K562 (cell line): ENCODE results near the gene WBP2NL. TPM values are rescaled to one million over a fixed set of nuclear protein-coding genes. Genes with fewer than 3 reads are reported as not detected.

Source experiments
- ATAC-seq: fragments of 200-7000 bp; cut with Tn5 transposase; 3 replicates; pipeline ENCODE4 v1.9.1; 2020; ENCODE audit warnings: moderate library complexity
- BruUV-seq: library from RNA; stranded (reverse); fragments of 400-500 nt; replicated peaks from 2 replicates; lab custom pipeline; 2021; lab: Mats Ljungman, UMichigan
- CTCF ChIA-PET: fragments of 300-600 bp; formaldehyde crosslinking; extraction: SDS; loops from one replicate; lab custom pipeline; 2021; ENCODE audit warnings: low intra/inter-chr PET ratio; lab: Yijun Ruan, JAX
- POLR2A ChIA-PET: fragments of 300-600, 350-650 bp; sonication (Branson Sonifier 250); formaldehyde crosslinking; extraction: SDS; loops from one replicate; lab custom pipeline; 2021; ENCODE audit warnings: antibody characterized with exemption, inconsistent platforms; lab: Yijun Ruan, JAX
- DNase-seq, 4 experiments: peaks; one replicate each; pipeline versions ENCODE4 v3.0.0 to v3.0.0-alpha.2; 2011 to 2018; ENCODE audit warnings: low spot score in 3 of 4, mixed read lengths in 3 of 4; ENCODE audit errors: extremely low read depth in 1 of 4
- FAIRE-seq: peaks from 2 replicates; lab custom pipeline; 2011; peaks lifted over from hg19 to GRCh38; lab: Jason Lieb, UNC
- H2AFZ ChIP-seq: 2 replicates; pipeline ENCODE4 v1.6.0; 2011; ENCODE audit warnings: low read depth, low read length, control low read depth, inconsistent platforms
- H3K27ac ChIP-seq: fragments of 200-600 bp; 3 replicates; pipeline ENCODE4 v1.8.0; 2011; ENCODE audit warnings: low read depth, mild to moderate bottlenecking, control low read depth, inconsistent platforms, low read length, moderate library complexity, mixed read lengths; ENCODE audit errors: extremely low read depth
- H3K27me3 ChIP-seq, 2 experiments: fragments of 300-600 bp in 1 of 2; 2 replicates in 1 of 2; 3 replicates in 1 of 2; pipeline versions ENCODE4 v1.6.0 to v1.8.0; 2011; ENCODE audit warnings: inconsistent platforms in 2 of 2, low read length in 2 of 2, mild to moderate bottlenecking in 1 of 2, mixed read lengths in 1 of 2, moderate library complexity in 1 of 2; ENCODE audit not compliant: control insufficient read depth in 2 of 2, insufficient read depth in 2 of 2
- H3K36me3 ChIP-seq: fragments of 300-600 bp; 3 replicates; pipeline ENCODE4 v1.8.0; 2011; ENCODE audit warnings: mild to moderate bottlenecking, low read length, inconsistent platforms; ENCODE audit not compliant: control insufficient read depth, insufficient read depth
- H3K4me1 ChIP-seq, 2 experiments: fragments of 200-600 bp in 1 of 2; replicated peaks in 1 of 2; 2 replicates in 1 of 2; 3 replicates in 1 of 2; pipeline versions ENCODE4 v1.5.1 to v1.8.0; 2011; ENCODE audit warnings: inconsistent platforms in 2 of 2, low read length in 2 of 2, mild to moderate bottlenecking in 1 of 2, mixed read lengths in 1 of 2, moderate library complexity in 1 of 2; ENCODE audit not compliant: control insufficient read depth in 2 of 2, insufficient read depth in 2 of 2
- H3K4me2 ChIP-seq: 2 replicates; pipeline ENCODE4 v1.6.1; 2011; ENCODE audit warnings: low read length, control low read depth, inconsistent platforms, mixed read lengths; ENCODE audit not compliant: insufficient read depth
- H3K4me3 ChIP-seq: fragments of 200-600 bp; sonication (generic), shearing (Covaris generic); 2 replicates; pipeline ENCODE4 v1.5.1; 2016; ENCODE audit warnings: control low read depth, inconsistent platforms
- H3K79me2 ChIP-seq: fragments of 200-600 bp; 3 replicates; pipeline ENCODE4 v1.8.0; 2011; ENCODE audit warnings: low read length, inconsistent platforms; ENCODE audit not compliant: control insufficient read depth, insufficient read depth
- H3K9ac ChIP-seq, 2 experiments: 2 replicates each; pipeline versions ENCODE4 v1.6.0 to v1.6.1; 2011; ENCODE audit warnings: low read depth in 2 of 2, low read length in 2 of 2, control low read depth in 1 of 2, inconsistent platforms in 1 of 2, mild to moderate bottlenecking in 1 of 2, mixed read lengths in 1 of 2; ENCODE audit not compliant: insufficient read depth in 1 of 2
- H3K9me1 ChIP-seq: one replicate; pipeline ENCODE4 v1.6.0; 2011; ENCODE audit warnings: inconsistent platforms, mild to moderate bottlenecking, low read length, moderate library complexity; ENCODE audit not compliant: control insufficient read depth, insufficient read depth
- H3K9me3 ChIP-seq: replicated peaks from 2 replicates; pipeline ENCODE4 v1.5.1; 2011; ENCODE audit warnings: low read depth, low read length, inconsistent platforms; ENCODE audit not compliant: control insufficient read depth, insufficient read depth
- H4K20me1 ChIP-seq: replicated peaks from 2 replicates; pipeline ENCODE4 v1.6.1; 2011; ENCODE audit warnings: low read length, inconsistent platforms, mixed read lengths; ENCODE audit not compliant: control insufficient read depth, insufficient read depth
- CC2D1A ChIP-seq: fragments of 450-650 bp; IDR thresholded peaks from 2 replicates; pipeline ENCODE4 v1.6.1; 2017; ENCODE audit warnings: mild to moderate bottlenecking
- SNRNP70 ChIP-seq: fragments of 200-400 bp; formaldehyde crosslinking; optimal IDR thresholded peaks from 2 replicates; pipeline ENCODE3; 2017; ENCODE audit warnings: low read depth, low read length
- ZFP36 ChIP-seq: fragments of 150-350 bp; IDR thresholded peaks from 2 replicates; pipeline ENCODE4 v1.6.1; 2018; ENCODE audit warnings: low read length, low read depth; ENCODE audit not compliant: partially characterized antibody
- ZNF780A ChIP-seq: fragments of 250-450 bp; sonication (Bioruptor Pico); IDR thresholded peaks from 2 replicates; pipeline ENCODE4 v1.5.0; 2021; ENCODE audit warnings: mild to moderate bottlenecking
- ZNF785 ChIP-seq: fragments of 250-450 bp; sonication (Bioruptor Pico); IDR thresholded peaks from 2 replicates; pipeline ENCODE4 v1.4.0; 2020; ENCODE audit warnings: mild to moderate bottlenecking
- WGBS: fragments of 100-300 bp; shearing (Covaris generic); methylation state at CpG from one replicate; pipeline ENCODE4 v1.1.6; 2016; ENCODE audit warnings: low coverage, mixed read lengths; ENCODE audit not compliant: insufficient coverage; ENCODE audit errors: missing lambda C conversion rate; 5-methylcytosine and 5-hydroxymethylcytosine counted together
- in situ Hi-C: fragments of 300-500 bp; cut with MboI; formaldehyde crosslinking; loops from 4 replicates; pipeline ENCODE4 v1.15.0; 2018; ENCODE audit warnings: inconsistent platforms, mixed read lengths
- intact Hi-C: fragments of 100-400 bp; cut with micrococcal nuclease; formaldehyde crosslinking; loops from 2 replicates; pipeline ENCODE4 v1.14.2; 2022
- polyA plus RNA-seq, 8 experiments: library from polyadenylated mRNA; depleted of rRNA in 4 of 8; stranded (reverse) in 5 of 8; unstranded in 3 of 8; fragments of >200 nt; fragmentation: Nextera tagmentation in 2 of 8; fragmentation: Illumina TruSeq in 1 of 8; extraction: Ambion mirVana in 2 of 8; extraction: Trizol in 1 of 8; gene quantifications; 2 replicates each; pipeline versions ENCODE4 v1.2.1 to v1.2.3, GENCODE V29; 2011 to 2014; ENCODE audit warnings: inconsistent platforms in 1 of 8, missing spikeins in 1 of 8
- total RNA-seq, 7 experiments: library from RNA; depleted of rRNA in 6 of 7; stranded (reverse); fragments of >200 nt in 6 of 7; fragmentation: Illumina TruSeq in 2 of 7; extraction: Trizol in 2 of 7; gene quantifications; 2 replicates each; pipeline versions ENCODE4 v1.2.1 to v1.2.3, GENCODE V29; 2011 to 2021; ENCODE audit warnings: low replicate concordance in 1 of 7

The WBP2NL gene
- total and polyA plus RNA-seq, 9 of the 15 experiments (the other 6 are each of a cell fraction or from before 2014, with no cell fraction given) = not detected

GRCh38 chr22:41970601-41971000, 28.0 kb upstream of the WBP2NL start:
- intact Hi-C loops = no loop called here
- Histone ChIP-seq H3K79me2 (no peaks in the 10 kb centered on the region), H3K27me3 (peaks cover 0 to 29% of the 10 kb centered on the region in 2 experiments; a peak in 4 of 5 replicates), H3K4me3 (no peak overlapping the region), H3K36me3 (no peaks in the 10 kb centered on the region), H2AFZ (no peak overlapping the region), H3K27ac (no peak overlapping the region), H3K9me1 (no peaks in the 10 kb centered on the region), H3K4me1 (peaks cover 4 to 11% of the 10 kb centered on the region in 2 experiments; a peak in 4 of 5 replicates), H3K9me3 (no peaks in the 10 kb centered on the region), H4K20me1 (no peaks in the 10 kb centered on the region), H3K4me2 (no peak overlapping the region), H3K9ac (no peak overlapping the region)
- DNase-seq (no peak), FAIRE-seq (no peak), ATAC-seq (no peak)
- WGBS = 10% methylated on average over 2 of the region's 2 CpGs
- ChIA-PET CTCF (no interaction called here), POLR2A (interaction anchor here (0.6 kb wide), 1 partner anchor 115 kb away, joined by 3 read pairs; no protein-coding TSS in a partner anchor)
- no TSS peak for BruUV-seq
- TF ChIP-seq CC2D1A (no peak), ZNF780A (CRISPR knock-in tag) (no peak), SNRNP70 (no peak)
- in situ Hi-C loops = loop anchor here (25.0 kb wide), 1 partner anchor 467 kb away; the partner anchor contains the start of gene NFAM1

DNA sequence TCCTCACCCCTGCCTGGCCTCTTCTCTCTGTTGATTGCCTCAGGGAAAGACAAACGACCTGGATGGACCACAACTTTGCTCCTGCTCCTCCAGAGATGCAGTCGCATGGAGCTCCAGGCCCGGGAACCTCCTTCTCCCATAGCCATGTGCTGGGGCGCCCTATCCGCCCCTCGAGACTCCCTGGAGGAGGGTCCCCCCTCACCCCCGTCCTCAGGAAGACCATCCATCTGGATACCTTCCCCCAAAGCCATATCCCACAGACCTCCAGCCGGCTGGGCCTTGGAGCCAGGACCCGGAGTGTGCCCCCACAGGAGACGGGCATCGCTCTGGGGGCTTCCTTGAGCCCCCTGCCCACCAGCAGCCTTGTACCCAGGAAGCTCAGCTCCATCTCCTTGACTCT, 27.2 kb upstream of the WBP2NL start:
- TF ChIP-seq ZFP36 (peak; percentile 25), ZNF785 (no peak)
- in situ Hi-C loops = loop anchor here (25.0 kb wide), 1 partner anchor 466 kb away; the partner anchor contains the start of gene NFAM1
- ChIA-PET POLR2A (no interaction called here), CTCF (no interaction called here)
- H3K4me1 ChIP-seq = peaks cover 4 to 14% of the 10 kb centered on the region in 2 experiments; a peak in 4 of 5 replicates
- 0% methylated on average over 3 of the region's 11 CpGs for WGBS
- H4K20me1 ChIP-seq = no peaks in the 10 kb centered on the region
- no peaks in the 10 kb centered on the region for H3K9me3 ChIP-seq
- H3K27me3 ChIP-seq = peaks cover 4 to 37% of the 10 kb centered on the region in 2 experiments; a peak in 4 of 5 replicates
- H3K79me2 ChIP-seq = no peaks in the 10 kb centered on the region
- no peaks in the 10 kb centered on the region for H3K36me3 ChIP-seq
- BruUV-seq = no TSS peak
- H3K4me3 ChIP-seq = no peak overlapping the region
- intact Hi-C loops = no loop called here
- H3K9ac ChIP-seq = no peak overlapping the region
- no peak for FAIRE-seq
- no peak overlapping the region for H3K27ac ChIP-seq
- no peak for ATAC-seq
- no peak for DNase-seq
- no peaks in the 10 kb centered on the region for H3K9me1 ChIP-seq
- no peak overlapping the region for H2AFZ ChIP-seq
- no peak overlapping the region for H3K4me2 ChIP-seq
